Fibroblast of mammary gland (primary cell): ENCODE results near the gene EIF4E1B.

ENCODE experiments used
- DNase-seq: peaks from one replicate; pipeline ENCODE4 v3.0.0-alpha.2; 2010; ENCODE audit warnings: low read depth
- H3K4me3 ChIP-seq: 2 replicates; pipeline ENCODE4 v1.5.1; 2011; ENCODE audit warnings: low read depth, mild to moderate bottlenecking, low read length, moderate library complexity; ENCODE audit not compliant: control insufficient read depth
- TF ChIP-seq, protein P1 (sequence below): conservative IDR thresholded peaks from 2 replicates; pipeline ENCODE4 v1.5.1; 2011; ENCODE audit warnings: low read depth, low read length, inconsistent platforms; ENCODE audit not compliant: control insufficient read depth, insufficient read depth

Gene EIF4E1B

DNA sequence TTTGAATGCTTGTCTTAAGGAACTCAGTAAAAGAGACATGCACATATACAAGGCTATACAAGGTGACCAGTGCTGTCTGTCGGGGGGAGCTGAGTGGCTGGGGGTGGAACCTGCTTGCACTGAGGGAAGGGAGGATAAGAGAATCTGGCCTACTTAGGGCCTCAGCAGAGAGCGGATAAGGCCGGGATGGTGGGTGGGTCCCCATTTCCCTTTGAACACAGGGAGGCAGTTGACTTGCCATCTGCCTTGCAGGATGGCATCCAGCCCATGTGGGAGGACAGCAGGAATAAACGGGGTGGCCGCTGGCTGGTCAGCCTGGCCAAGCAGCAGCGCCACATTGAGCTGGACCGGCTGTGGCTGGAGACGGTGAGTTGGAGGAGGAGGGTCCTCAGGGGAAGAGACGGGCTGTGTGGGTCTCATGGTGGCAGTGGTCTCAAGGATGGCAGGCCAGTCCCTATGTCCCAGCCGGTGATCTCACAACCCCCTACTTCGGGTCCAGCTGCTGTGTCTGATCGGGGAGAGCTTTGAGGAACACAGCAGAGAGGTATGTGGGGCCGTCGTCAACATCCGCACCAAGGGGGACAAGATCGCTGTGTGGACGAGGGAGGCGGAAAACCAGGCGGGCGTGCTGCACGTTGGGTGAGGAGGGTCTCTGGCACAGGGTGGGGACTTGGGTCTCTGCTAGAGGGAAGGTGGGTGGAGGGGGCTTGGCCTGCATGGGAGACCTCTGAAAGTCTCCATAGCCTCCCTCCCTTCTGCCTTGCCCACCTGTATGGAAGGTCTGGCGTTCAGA is 14.6 kb downstream of the EIF4E1B start:
- H3K4me3 ChIP-seq = no peak overlapping the region
- DNase-seq = no peak
- TF ChIP-seq, protein P1, sequence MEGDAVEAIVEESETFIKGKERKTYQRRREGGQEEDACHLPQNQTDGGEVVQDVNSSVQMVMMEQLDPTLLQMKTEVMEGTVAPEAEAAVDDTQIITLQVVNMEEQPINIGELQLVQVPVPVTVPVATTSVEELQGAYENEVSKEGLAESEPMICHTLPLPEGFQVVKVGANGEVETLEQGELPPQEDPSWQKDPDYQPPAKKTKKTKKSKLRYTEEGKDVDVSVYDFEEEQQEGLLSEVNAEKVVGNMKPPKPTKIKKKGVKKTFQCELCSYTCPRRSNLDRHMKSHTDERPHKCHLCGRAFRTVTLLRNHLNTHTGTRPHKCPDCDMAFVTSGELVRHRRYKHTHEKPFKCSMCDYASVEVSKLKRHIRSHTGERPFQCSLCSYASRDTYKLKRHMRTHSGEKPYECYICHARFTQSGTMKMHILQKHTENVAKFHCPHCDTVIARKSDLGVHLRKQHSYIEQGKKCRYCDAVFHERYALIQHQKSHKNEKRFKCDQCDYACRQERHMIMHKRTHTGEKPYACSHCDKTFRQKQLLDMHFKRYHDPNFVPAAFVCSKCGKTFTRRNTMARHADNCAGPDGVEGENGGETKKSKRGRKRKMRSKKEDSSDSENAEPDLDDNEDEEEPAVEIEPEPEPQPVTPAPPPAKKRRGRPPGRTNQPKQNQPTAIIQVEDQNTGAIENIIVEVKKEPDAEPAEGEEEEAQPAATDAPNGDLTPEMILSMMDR = no peak

DNA sequence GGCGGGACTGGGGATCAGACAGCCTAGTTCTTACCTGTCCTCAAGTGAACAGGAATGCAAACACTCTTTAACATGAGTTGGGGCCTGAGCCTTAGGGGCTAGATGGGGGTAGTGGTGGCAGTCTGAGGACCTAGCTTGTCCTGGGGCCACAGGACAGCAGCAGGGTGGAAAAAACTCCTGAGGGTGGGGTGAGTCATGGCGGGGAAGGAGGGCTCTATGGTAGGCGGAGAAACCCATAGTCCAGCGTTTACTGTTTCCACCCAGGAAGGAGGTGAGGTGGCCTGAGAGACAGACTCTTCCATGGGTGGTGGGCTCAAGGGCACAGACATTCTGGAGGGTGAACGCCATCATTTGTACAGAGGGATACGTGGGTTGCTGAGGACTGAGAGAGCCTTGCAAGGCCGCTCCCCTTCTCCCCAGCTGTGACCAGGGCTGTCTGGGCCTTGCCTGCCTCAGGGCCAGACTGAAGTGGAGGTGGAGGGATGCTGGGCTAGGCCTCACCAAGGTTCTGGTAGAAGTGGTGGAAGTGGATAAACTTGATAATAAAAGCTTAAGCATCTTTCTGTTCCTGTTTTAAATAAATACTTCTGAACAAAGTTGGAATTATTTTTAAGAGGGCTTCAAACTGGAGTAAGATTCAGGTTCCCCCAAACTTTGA is 15.7 kb downstream of the EIF4E1B start:
- H3K4me3 ChIP-seq = no peak overlapping the region
- no peak for DNase-seq
- TF ChIP-seq, protein P1 = no peak

DNA sequence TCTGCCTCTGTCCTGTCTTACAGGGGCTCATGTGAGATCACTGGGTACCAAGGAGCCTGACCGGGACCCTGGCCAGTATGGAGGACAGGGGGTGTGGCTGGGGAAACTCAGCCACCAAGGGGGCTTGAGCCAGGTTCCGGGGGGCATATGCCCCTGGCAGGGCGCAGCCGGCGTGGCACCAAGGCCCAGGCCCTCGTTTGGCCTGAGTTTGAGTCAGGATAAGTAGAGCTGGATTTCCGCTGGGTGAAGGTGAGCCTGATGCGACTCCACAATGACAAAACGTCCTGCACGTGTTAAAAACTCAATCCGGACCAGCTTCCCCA is 16.2 kb downstream of the EIF4E1B start:
- DNase-seq = no peak
- TF ChIP-seq, protein P1 = no peak
- H3K4me3 ChIP-seq = peak overlapping the region; percentile 52

- TF ChIP-seq, protein P1 = no peak
- DNase-seq = peak; percentile 97
- H3K4me3 ChIP-seq = peak within 1 kb of the TSS; percentile 80
Measured at GRCh38 chr5:176647030-176647842, 16.8 kb downstream of the EIF4E1B start, which contains the start of gene TSPAN17. TSS of gene TSPAN17 (plus strand) at chr5:176647484. CDS start at chr5:176647616, 132 bp downstream.

- no peak for DNase-seq
- H3K4me3 ChIP-seq = peak overlapping the region; percentile 80
Measured at GRCh38 chr5:176647843-176648473, 17.5 kb downstream of the EIF4E1B start.

More at GRCh38 chr5:176647843-176648473, 17.5 kb downstream of the EIF4E1B start:
- TF ChIP-seq, protein P1 = no peak
